GM19372 (cell line): Measurements from ENCODE around the gene WIPF2.

ENCODE experiments used
- ATAC-seq: cut with Tn5 transposase; IDR thresholded peaks from one replicate; pipeline ENCODE4 v1.9.1; 2021; ENCODE audit warnings: mild to moderate bottlenecking, low read depth, moderate library complexity; ENCODE audit not compliant: unreplicated experiment

WIPF2 gene

DNA sequence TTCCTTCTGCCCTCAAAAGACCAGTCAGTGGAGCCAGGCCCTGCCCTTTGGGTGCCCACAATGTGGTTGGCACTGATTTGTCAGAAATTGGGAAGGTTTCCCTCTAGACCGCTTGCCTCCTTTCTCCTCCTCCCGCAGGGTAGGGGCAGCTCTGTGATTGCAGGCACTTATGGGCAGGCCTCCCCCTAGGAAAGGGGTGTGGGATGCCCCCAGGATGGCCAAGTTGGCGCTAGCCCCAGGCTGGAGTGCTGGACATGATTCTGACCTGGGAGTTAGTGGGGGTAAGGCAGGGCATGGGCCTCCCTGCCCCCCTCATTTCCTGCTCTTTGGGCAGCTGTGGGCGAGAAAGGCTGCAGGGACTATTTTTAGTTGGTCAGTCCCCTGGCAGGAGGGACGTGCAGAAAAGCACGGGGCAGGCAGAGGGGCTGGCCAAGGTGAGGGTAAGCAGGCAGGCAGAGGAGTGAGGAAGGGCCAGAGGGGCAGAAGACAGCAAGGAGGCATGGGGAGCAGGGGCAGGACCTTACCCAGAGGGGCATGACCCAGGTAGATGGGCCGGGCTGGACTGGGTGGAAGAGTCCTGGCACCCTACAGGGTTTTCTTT lies 93.1 kb downstream of the WIPF2 start:
- no peak for ATAC-seq

GRCh38 chr17:40312893-40313667 lies 94.0 kb downstream of the WIPF2 start:
- no peak for ATAC-seq

DNA sequence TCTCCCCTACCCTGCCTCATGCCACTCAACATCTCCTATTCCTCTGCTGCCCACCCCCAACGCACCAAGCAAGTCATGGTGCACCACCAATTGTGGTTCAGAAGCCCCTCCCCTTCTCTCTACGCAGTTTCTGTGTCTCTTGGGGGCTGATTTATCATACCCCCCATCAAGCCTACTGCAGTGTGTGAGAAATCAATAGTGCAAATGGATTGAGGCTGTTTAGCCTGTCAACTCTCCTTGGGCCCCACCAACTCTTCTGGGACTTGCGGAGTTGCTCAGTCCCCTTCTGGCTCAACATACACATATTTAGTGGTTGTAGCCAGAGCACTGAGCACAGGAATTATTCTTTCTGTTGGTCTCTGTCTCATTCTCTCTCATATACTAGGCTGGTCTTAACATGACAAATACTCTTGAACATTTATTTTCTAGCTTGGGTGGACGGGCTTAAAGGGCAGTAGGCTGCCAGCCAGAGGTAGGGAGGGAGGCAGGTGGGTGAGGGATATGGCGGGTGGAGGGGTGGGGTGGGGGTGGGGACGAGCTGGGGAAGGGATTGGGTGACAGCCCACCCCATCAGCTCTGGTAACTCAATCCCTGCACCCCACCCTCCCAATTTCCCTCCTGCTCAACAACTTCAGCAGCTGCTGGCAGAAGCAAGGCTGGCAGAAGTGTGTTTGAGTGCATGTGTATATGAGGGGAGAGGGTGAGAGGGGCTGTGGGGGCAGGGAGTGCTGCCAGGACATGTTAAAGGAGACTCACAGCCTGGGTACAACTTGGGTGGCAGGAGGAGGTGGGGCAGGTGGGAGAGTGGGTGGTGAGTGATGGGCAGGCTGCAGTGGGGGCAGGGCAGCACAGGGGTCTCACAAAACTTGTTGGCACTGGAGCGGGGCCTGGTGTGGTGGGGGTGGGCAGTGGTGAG lies 94.8 kb downstream of the WIPF2 start:
- ATAC-seq: no peak

- no peak for ATAC-seq
Measured at GRCh38 chr17:40314584-40314956, 95.5 kb downstream of the WIPF2 start.

- ATAC-seq: no peak
Measured at GRCh38 chr17:40315206-40315605, 96.1 kb downstream of the WIPF2 start.

- ATAC-seq: no peak
Measured at GRCh38 chr17:40315678-40316570, 96.8 kb downstream of the WIPF2 start.

DNA sequence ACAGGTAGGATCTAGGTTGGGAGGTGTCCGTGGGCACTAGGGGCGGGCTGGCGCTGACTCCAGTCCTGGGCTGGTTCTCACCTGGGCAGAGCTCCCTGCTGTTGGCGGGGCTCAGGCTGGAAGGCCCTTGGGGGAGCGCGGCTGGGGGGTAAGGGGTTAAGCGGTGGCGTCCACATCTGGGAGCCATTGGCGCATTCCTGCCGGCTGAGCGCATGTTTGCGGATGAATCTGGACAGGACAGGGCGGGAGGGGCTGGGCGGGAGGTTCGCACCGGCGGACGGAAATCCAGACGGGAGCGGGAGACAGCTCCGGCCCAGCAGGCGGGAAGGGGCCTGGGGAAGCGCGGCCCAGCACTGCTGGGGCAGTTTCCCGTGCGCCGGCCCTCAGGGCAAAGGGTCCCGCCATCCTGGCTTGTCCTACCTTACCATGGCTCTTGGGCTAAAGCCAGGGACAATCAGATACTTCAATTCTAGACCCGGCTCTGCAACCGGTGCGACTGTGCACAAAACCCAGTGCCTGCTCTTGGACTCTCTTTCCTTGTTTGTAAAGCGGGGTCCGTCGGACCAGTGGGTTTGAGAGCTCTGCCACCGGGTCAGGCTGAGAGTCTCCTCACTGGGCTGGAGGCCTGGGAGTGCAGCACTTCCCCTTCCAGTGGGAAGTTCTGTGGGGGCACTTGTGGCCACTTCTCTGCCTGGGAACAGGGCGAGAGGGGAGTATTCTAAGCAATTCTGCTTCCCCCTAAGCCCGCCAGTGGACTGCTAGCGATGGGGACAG lies 97.7 kb downstream of the WIPF2 start:
- no peak for ATAC-seq

GRCh38 chr17:40317345-40317873 lies 98.3 kb downstream of the WIPF2 start:
- no peak for ATAC-seq

DNA sequence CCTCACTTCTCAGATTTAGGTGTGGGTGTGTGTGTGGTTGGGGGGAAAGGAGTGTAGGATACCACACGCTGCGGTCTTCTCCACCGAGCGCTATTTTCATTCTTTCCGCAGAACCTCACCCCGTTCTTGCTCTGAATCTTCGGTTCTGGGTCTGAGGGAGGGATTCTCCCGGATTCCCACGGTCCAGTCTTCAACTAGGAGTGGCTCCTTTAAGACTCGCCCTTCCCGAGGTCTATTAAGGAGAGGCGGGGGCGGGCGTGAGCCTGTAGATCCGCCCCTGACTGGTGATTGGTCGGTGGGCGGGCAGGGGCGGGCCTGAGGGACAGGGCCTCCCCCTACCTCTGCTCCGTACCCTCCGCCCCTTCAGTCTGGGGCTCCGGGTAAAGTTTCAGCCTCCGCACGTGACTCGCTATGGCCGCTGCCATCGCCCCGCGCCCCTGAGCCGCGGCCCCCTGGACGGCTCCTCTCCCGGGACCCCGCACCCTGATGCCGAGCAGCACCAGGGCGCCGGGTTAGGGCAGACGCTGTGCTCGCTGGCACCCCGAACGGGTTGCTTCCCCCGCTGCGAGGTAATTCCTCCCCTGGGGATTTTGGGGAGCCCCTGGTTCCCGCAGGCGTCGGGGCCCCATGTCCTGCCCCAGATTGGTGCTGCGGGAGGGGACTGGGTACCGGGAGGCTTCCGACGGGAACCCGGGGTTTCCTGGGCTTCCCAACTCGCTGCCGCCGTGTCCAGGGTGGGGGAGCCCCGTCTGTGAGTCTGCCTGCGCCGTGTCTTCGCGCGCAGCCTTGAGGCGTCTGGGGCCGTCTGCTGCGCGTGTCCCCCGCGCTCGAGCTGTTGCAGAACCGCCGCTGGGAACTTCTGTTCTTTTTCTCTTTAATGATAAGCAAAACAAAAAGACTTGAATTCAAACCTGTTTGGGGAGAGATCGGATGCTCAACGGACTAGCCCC lies 99.1 kb downstream of the WIPF2 start:
- ATAC-seq: peak; percentile 61

DNA sequence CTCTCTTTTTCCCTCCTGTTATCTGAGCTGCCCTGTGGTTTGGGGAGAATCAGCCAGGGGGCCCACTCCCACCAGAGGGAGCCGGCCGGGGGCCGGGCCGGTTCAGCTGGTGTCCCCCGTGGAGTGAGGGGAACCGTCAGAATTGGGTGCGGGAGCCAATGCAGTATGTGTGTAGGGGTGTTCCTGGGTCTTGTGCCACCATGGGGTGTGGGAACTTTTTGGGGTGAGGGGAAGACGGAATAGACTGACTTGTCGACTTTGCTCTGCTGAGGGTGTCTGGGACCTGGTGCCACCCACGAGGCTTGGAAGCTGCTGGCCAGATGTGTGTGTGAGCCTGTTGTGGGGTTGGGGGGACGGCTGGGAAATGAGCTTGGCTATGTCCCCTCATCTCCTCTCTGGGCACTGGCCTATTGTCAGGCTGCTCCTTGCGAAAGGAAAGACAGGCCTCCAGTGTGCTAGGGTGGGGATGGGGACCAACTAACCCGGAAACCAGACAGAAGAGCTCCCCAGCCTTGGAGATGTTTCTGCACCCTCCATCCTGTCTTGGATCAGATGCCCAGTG lies 99.8 kb downstream of the WIPF2 start:
- ATAC-seq: no peak

- no peak for ATAC-seq
Measured at GRCh38 chr17:40319651-40320540, 100.8 kb downstream of the WIPF2 start.

DNA sequence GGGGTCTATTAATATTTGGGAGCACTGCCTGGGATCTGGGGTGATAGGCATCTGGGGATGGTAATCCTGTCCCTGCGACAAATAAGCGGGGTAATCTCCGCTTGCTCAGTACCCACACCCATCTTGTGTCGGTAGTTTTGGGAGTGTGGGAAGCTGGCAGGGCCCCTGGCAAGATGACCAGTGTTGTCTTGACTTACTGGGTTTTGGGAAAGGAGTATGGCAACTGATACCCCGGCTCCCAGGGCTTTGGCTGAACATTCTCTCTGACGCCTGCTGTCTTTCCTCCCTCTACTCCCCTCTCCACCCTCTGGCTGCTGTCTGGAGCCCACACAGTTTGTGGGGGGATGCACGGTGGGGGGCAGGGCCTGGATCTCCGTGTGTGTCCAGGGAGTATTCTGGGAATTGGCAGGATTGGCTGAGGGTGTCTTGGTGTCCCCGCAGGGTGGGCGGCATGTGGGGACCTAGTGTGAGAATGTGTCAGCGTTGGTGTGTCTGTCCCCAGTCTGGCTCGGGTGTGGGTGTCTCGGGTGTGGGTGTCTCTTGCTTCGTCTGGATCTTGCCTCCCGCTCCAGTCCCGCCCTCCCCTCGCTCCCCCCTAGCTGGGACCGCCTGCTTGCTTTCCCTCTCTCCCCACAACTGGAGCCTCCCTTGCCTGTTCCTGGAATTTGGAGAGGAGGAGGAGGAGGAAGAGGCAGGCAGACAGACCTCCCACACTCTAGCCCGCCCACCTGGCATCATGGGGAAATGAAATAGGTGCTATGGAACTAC lies 101.8 kb downstream of the WIPF2 start:
- no peak for ATAC-seq

DNA sequence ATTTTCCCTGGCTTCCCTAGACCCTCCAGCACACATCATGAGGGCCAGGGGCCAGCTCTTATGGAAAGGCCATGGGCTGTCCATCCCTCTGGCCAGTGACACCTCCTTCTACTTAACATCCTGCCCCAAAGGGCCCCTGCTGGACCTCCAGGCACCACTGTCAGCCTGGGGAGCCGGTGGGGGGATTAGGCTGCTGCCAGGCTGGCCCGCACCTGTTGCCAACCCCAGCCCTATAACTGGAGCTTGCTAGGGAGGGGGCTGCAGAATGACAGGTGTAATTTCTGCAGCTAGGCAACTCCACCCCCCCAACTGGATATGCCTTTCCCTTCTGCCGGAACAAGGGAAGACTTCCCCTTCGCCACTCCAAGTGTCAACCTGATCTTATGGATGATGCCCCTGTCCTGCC lies 102.4 kb downstream of the WIPF2 start:
- ATAC-seq: no peak

GRCh38 chr17:40321961-40322357 lies 102.9 kb downstream of the WIPF2 start:
- ATAC-seq: no peak

- peak; percentile 42 for ATAC-seq
Measured at GRCh38 chr17:40322358-40323315, 103.5 kb downstream of the WIPF2 start.
